ENCODE data around the gene MLLT3.

The MLLT3 gene

DNA sequence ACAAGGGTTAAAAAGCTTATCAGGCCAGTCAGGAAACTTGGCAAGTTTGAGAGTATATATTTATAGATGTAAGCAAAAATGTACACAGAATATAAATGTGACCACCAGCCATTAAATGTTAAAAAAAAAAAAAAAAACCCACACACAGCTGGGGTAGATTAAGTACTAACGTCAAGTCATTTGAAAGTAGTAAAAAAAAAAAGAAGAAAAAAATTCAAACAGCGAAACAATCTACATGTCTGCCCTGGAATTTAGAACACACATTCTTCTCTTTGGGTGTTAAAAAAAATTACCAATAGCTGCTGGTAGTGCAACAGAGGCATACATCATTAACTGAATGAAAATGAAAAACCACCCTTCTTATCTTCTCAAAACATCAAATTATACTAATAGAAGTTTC is 269.7 kb downstream of the MLLT3 start:
- H3K36me3 ChIP-seq (ENCODE audit: low read length), result no peaks in the 10 kb centered on the region
- no peak overlapping the region for H3K4me2 ChIP-seq (ENCODE audit: low read depth, low read length, poor library complexity, severe bottlenecking)
- TF ChIP-seq, protein P1, sequence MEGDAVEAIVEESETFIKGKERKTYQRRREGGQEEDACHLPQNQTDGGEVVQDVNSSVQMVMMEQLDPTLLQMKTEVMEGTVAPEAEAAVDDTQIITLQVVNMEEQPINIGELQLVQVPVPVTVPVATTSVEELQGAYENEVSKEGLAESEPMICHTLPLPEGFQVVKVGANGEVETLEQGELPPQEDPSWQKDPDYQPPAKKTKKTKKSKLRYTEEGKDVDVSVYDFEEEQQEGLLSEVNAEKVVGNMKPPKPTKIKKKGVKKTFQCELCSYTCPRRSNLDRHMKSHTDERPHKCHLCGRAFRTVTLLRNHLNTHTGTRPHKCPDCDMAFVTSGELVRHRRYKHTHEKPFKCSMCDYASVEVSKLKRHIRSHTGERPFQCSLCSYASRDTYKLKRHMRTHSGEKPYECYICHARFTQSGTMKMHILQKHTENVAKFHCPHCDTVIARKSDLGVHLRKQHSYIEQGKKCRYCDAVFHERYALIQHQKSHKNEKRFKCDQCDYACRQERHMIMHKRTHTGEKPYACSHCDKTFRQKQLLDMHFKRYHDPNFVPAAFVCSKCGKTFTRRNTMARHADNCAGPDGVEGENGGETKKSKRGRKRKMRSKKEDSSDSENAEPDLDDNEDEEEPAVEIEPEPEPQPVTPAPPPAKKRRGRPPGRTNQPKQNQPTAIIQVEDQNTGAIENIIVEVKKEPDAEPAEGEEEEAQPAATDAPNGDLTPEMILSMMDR (IDR thresholded peaks at IDR 0.05; ENCODE audit: insufficient read depth, low read length, poor library complexity, severe bottlenecking), result no peak
- no peak for TF ChIP-seq EZH2phosphoT487 (conservative IDR thresholded peaks at IDR 0.05; ENCODE audit: low read length)
- H3K79me2 ChIP-seq (ENCODE audit: insufficient read depth, low read length), result no peaks in the 10 kb centered on the region
- H3F3A ChIP-seq (ENCODE audit: insufficient read depth), result no peaks in the 10 kb centered on the region
- no peak overlapping the region for H3K27ac ChIP-seq (ENCODE audit: low read depth, low read length)
- H3K4me3 ChIP-seq (ENCODE audit: insufficient read depth, low read length, poor library complexity, severe bottlenecking), result no peak overlapping the region
- no peak overlapping the region for H3K9ac ChIP-seq (ENCODE audit: low read length)
- H3K27me3 ChIP-seq (ENCODE audit: low read length), result no peaks in the 10 kb centered on the region
- no peaks in the 10 kb centered on the region for H3K9me2 ChIP-seq (replicated peaks; ENCODE audit: insufficient read depth, low read length)
- no peaks in the 10 kb centered on the region for H4K20me1 ChIP-seq (ENCODE audit: low read depth, low read length)
- no peaks in the 10 kb centered on the region for H3K9me3 ChIP-seq (ENCODE audit: insufficient read depth, low read length)
- no peak overlapping the region for H2AFZ ChIP-seq (ENCODE audit: low read depth, low read length, severe bottlenecking)

DNA sequence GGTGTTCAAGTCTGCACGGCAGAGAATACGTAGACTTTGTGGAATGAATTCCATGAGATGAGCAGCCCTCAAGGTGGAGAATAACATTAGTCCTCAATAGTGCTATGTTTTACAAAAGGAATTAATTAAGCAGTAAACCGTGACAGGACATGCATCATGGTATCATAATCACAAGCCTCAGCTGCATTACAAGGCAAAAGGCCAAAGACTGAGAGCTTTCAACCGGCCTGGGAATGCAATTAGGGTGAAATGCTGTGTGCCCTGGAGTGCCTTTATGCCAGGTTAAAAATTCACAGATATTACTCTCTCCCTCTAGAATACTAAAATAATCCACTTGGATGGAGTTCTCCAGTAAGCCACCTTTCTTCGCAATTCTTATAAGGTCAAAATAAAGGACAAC is 270.6 kb downstream of the MLLT3 start:
- Histone ChIP-seq H3K9me3 (ENCODE audit: insufficient read depth, low read length) (no peaks in the 10 kb centered on the region), H3K4me2 (ENCODE audit: low read depth, low read length, poor library complexity, severe bottlenecking) (no peak overlapping the region), H2AFZ (ENCODE audit: low read depth, low read length, severe bottlenecking) (no peak overlapping the region), H3K27me3 (ENCODE audit: low read length) (no peaks in the 10 kb centered on the region), H3K9ac (ENCODE audit: low read length) (no peak overlapping the region), H3K9me2 (replicated peaks; ENCODE audit: insufficient read depth, low read length) (no peaks in the 10 kb centered on the region), H3K4me3 (ENCODE audit: insufficient read depth, low read length, poor library complexity, severe bottlenecking) (no peak overlapping the region), H4K20me1 (ENCODE audit: low read depth, low read length) (no peaks in the 10 kb centered on the region), H3K36me3 (ENCODE audit: low read length) (no peaks in the 10 kb centered on the region), H3F3A (ENCODE audit: insufficient read depth) (no peaks in the 10 kb centered on the region), H3K79me2 (ENCODE audit: insufficient read depth, low read length) (no peaks in the 10 kb centered on the region), H3K27ac (ENCODE audit: low read depth, low read length) (no peak overlapping the region)
- TF ChIP-seq, protein P1 (IDR thresholded peaks at IDR 0.05; ENCODE audit: insufficient read depth, low read length, poor library complexity, severe bottlenecking), result no peak
- TF ChIP-seq EZH2phosphoT487 (conservative IDR thresholded peaks at IDR 0.05; ENCODE audit: low read length), result no peak

DNA sequence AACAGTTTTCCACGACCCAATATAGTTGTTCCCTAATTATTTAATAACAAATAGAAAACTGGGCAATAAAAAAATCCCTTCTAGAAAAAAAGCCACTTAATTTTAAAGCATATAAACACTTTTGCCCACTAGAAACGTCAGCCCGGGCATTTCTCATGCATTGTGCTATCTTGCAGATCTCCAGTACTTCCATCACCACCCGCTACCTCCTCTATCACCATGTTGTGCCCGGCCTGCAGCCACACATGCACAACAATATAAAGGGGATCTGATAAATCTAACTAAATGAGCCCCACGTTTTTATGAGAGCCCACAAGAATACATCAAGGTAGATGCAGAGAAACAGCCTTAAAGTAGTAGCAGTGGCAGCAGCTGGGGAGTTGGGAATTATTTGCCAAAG is 272.7 kb downstream of the MLLT3 start:
- Histone ChIP-seq H3K4me2 (ENCODE audit: low read depth, low read length, poor library complexity, severe bottlenecking) (no peak overlapping the region), H2AFZ (ENCODE audit: low read depth, low read length, severe bottlenecking) (no peak overlapping the region), H3K27ac (ENCODE audit: low read depth, low read length) (no peak overlapping the region), H3K36me3 (ENCODE audit: low read length) (no peaks in the 10 kb centered on the region), H3K9ac (ENCODE audit: low read length) (no peak overlapping the region), H3K9me3 (ENCODE audit: insufficient read depth, low read length) (no peaks in the 10 kb centered on the region), H3K27me3 (ENCODE audit: low read length) (no peaks in the 10 kb centered on the region), H3K9me2 (replicated peaks; ENCODE audit: insufficient read depth, low read length) (no peaks in the 10 kb centered on the region), H4K20me1 (ENCODE audit: low read depth, low read length) (no peaks in the 10 kb centered on the region), H3F3A (ENCODE audit: insufficient read depth) (no peaks in the 10 kb centered on the region), H3K79me2 (ENCODE audit: insufficient read depth, low read length) (no peaks in the 10 kb centered on the region), H3K4me3 (ENCODE audit: insufficient read depth, low read length, poor library complexity, severe bottlenecking) (no peak overlapping the region)
- TF ChIP-seq EZH2phosphoT487 (conservative IDR thresholded peaks at IDR 0.05; ENCODE audit: low read length), result no peak
- TF ChIP-seq, protein P1 (IDR thresholded peaks at IDR 0.05; ENCODE audit: insufficient read depth, low read length, poor library complexity, severe bottlenecking), result no peak

All from SU-DHL-6 (cell line).